ENCODE data around the gene EEF1G. TPM values are rescaled to one million over a fixed set of nuclear protein-coding genes. Genes with fewer than 3 reads are reported as not detected.

The EEF1G gene
- total and polyA plus RNA-seq, 2 of the 13 experiments (the other 11 are each of a cell fraction or from before 2014, with no cell fraction given): 1,787 to 2,144 TPM

GRCh38 chr11:62552485-62553079, 21.1 kb downstream of the EEF1G start:
- FAIRE-seq: no peak
- H3K4me2 ChIP-seq (ENCODE audit: low read depth, low read length): peak overlapping the region; percentile 84
- no peaks in the 10 kb centered on the region for H4K20me1 ChIP-seq (ENCODE audit: insufficient read depth, low read length)
- intact Hi-C loops (cut with micrococcal nuclease; ENCODE audit: unreplicated experiment) (no loop called here), in situ Hi-C loops (cut with HindIII; ENCODE audit: extremely low pct_ligation_motif_present, low pct_unique_long_range_greater_than_20kb) (loop anchor here (5.0 kb wide), 1 partner anchor 130 kb away; no protein-coding TSS in a partner anchor)
- peak overlapping the region; percentile 90 for H2AFZ ChIP-seq (ENCODE audit: low read length)
- ATAC-seq: no peak
- H3K4me3 ChIP-seq (replicated peaks in 1 of 3; ENCODE audit: insufficient read depth in 1 of 3, low read depth in 2 of 3, low read length in 3 of 3): peak overlapping the region in 2 of 3 experiments; percentile 31 to 65; a peak in 5 of 6 replicates
- TF ChIP-seq SOX13 (IDR thresholded peaks at IDR 0.05) (no peak), SOX13 (CRISPR knock-in tag; conservative IDR thresholded peaks at IDR 0.05 in 1 of 2, IDR thresholded peaks at IDR 0.05 in 1 of 2) (no peak), ZNF761 (CRISPR knock-in tag; conservative IDR thresholded peaks at IDR 0.05) (no peak), MBNL3 (CRISPR knock-in tag; conservative IDR thresholded peaks at IDR 0.05) (no peak), ZNF652 (CRISPR knock-in tag; IDR thresholded peaks at IDR 0.05; ENCODE audit: borderline replicate concordance, low read depth) (0 out of 2 replicates have a peak, but pooled peaks have one; percentile 11), IRF9 (CRISPR knock-in tag; IDR thresholded peaks at IDR 0.05; ENCODE audit: borderline replicate concordance) (0 out of 2 replicates have a peak, but pooled peaks have one; percentile 2), KLF12 (CRISPR knock-in tag; IDR thresholded peaks at IDR 0.05; ENCODE audit: borderline replicate concordance) (no peak), POGZ (CRISPR knock-in tag; IDR thresholded peaks at IDR 0.05) (no peak), MLXIP (CRISPR knock-in tag; IDR thresholded peaks at IDR 0.05; ENCODE audit: borderline replicate concordance) (no peak), ZNF317 (CRISPR knock-in tag; IDR thresholded peaks at IDR 0.05) (no peak), TCF7 (IDR thresholded peaks at IDR 0.05; ENCODE audit: low read depth) (no peak)
- WGBS (ENCODE audit: low lambda C conversion rate): 30% methylated on average over 4 of the region's 4 CpGs
- no peaks in the 10 kb centered on the region for H3K9me3 ChIP-seq (ENCODE audit: low read length)
- POLR2A ChIA-PET: interaction anchor here (0.6 to 4.5 kb wide), 10 partner anchors 21 to 289 kb away, joined by 3 to 23 read pairs (median 4); partner anchors contain the start of genes B3GAT3, C11orf98, CSKMT and EEF1G
- no peaks in the 10 kb centered on the region for H3K27me3 ChIP-seq (ENCODE audit: control insufficient read depth in 1 of 2, insufficient read depth in 2 of 2, low read length in 2 of 2)
- H3K27ac ChIP-seq (ENCODE audit: extremely low read length, insufficient read depth, low read length): peak overlapping the region; percentile 82
- peaks cover 98% of the 10 kb centered on the region for H3K4me1 ChIP-seq (ENCODE audit: insufficient read depth, low read length)
- H3K79me2 ChIP-seq (ENCODE audit: insufficient read depth, low read length): no peaks in the 10 kb centered on the region
- peak overlapping the region; percentile 80 for H3K9ac ChIP-seq (ENCODE audit: insufficient read depth, low read depth, low read length)
- DNase-seq (ENCODE audit: low spot score): no peak
- 0 out of 5 replicates have a peak, but pooled peaks cover 0 to 4% of the 10 kb centered on the region in 2 experiments for H3K36me3 ChIP-seq (replicated peaks in 1 of 2; ENCODE audit: control insufficient read depth in 1 of 2, insufficient read depth in 2 of 2, low read length in 2 of 2)
- BruUV-seq (replicated peaks): no TSS peak
- CTCF ChIA-PET (ENCODE audit: low intra/inter-chr PET ratio, low total read pairs): no interaction called here

Data from HepG2 (cell line).